Stimulated activated CD4-positive, alpha-beta T cell treated with anti-CD3 and anti-CD28 coated beads, Interleukin-12 subunit alpha, Interleukin-12 subunit beta, amount 100 ng/mL, for 4 hours (primary cell): ENCODE results near the gene SOS1.
"Not testable (repeated sequence)": the region's sequence is repeated elsewhere in the genome, so short reads cannot be mapped to it uniquely, and the experiment has no call there.

Experiments used
- DNase-seq: peaks from one replicate; pipeline ENCODE4 v3.0.0-alpha.2; 2020

SOS1 gene

DNA sequence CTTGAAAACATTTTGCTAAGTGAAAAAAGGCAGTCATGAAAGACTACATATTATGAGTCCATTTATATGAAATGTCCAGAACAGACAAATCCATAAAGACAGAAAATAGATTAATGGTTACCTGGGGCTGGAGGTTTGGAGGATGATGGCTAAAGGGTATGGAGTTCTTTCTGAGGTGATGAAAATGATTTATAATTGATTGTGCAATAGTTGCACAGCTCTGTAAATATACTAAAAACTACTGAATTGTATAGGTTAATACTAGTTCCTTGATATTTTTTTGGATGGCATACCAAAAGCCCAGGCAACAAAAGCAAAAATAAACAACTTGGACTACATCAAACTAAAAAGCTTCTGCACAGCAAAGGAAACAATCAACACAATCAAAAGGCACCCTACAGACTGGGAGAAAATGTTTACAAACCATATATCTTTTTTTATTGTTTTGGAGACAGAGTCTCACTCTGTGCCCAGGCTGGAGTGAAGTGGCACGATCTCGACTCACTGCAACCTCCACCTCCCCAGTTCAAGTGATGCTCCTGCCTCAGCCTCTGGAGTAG lies 21.5 kb downstream of the SOS1 start:
- DNase-seq: no peak

DNA sequence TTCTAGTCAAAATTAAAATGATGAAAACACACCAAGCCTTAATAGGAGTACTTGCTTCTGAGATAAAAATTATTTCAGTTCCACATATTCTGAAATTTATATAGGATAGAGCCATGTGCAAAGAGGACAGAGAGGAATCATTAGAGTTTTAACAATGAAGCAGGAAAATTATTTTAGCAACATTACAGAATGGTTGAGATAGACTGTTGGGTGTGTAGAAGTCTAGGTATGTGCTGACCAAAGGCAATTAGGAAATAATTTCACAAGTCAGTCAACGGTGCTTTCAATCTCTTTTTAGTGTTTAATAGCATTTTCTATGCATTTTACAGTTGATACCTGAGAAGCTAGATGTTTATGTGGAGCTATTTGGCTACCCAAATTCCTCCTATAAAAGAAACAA lies 25.2 kb downstream of the SOS1 start:
- no peak for DNase-seq

DNA sequence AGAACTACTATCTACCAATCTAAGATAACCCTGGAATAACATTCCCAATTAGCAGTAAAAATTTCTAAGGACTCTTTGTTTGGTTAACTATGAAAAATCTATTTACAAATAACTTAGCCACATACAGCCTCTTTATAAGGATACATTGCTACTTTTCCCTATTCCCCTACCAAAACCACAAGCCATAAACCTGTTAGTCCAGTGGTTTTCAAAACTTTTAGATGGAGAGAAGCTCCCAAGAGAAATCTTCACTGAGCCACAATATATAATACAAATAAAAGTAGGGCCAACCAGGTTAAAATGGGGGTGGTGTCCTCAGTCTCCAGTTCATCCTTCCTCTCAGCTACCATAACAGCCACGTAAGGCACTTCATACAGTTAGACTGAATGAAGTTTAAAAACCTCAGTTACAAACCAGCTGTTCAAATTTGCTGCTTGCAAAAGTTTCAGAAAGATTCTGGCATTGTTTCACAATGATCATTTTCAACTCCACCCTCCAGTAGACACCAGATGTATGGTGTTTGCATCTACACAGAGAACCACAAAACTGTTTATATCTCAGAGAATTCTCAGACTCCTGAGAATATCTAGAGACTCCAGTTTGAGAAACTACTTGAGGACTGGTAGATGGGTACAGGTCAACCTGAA lies 26.0 kb downstream of the SOS1 start:
- DNase-seq: no peak

DNA sequence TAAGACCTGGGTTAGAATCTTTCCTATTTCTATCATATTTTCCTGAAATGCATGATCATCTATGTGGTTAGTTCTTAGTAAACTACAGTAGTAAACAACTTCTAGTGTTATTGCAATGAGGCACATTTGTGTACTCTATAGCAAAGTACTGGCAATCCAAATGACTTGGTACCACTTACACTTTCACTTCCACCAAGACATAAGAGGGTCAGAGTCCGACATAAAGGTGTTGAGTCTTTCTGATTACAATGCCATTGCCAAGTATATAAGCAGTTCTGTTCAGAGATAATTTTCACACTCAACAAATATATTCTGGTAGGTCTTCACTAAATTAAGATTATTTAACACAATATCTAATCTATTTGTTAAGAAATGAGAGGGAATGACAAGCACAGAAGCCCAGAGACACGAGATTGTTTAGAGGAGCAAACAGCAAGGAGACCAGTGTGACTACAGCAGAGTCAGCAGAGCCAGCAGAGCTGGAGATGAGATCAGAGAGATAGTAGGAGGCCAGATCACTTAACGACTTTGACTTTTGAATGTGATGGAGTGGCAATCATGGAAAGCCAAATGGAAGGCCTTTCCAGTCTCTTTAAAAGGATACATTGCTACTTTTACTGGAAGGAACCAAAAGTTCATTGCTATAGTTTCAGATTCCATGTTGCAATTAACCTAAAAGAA lies 27.5 kb downstream of the SOS1 start:
- no peak for DNase-seq

- no peak for DNase-seq
These were observed 29.3 kb downstream of the SOS1 start for GRCh38 chr2:39091543-39091942.

- no peak for DNase-seq
These were observed 29.8 kb downstream of the SOS1 start for GRCh38 chr2:39091063-39091462.

DNA sequence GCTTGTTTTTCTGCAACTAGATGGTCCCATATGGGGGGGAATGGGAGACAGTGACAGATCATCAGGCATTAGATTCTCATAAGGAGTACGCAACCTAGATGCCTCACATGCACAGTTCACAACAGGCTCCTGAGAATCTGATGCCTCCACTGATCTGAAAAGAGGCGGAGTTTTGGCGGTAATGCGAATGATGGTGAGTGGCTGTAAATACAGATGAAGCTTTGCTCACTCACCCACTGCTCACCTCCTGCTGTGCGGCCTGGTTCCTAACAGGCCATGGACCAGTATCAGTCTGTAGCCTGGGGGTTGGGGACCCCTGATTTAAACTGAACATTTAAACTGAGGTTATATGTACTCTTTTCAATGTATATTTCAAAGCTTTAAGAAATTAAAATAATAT lies 40.7 kb downstream of the SOS1 start:
- no peak for DNase-seq

DNA sequence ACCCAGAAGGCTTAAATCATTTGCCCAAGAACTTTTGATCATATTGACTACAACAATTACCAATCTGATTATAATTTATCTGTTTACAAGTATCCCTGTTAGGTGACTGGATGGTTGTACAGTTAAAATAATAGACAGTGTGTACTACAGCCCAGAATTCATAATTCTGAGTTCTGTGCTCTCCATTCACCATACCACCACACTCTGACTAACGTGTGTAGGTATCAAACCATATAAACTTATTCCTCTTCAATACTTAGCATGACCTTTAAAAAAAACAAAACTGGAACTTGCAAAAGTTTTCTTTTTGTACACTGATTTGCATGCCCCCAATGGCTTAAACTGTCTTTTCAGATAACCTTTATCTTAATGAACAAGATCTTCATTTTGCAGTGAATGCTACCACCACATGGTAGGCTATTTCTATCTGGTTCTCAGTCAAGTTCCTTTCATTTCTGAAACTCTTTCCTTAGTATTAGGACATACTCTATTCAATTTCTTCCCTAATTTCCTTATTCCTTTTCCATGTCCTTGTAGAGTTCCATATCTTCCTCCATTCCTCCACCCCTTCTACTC lies 50.9 kb downstream of the SOS1 start:
- DNase-seq: no peak

- DNase-seq: no peak
These were observed 51.7 kb downstream of the SOS1 start for GRCh38 chr2:39069136-39069515.

DNA sequence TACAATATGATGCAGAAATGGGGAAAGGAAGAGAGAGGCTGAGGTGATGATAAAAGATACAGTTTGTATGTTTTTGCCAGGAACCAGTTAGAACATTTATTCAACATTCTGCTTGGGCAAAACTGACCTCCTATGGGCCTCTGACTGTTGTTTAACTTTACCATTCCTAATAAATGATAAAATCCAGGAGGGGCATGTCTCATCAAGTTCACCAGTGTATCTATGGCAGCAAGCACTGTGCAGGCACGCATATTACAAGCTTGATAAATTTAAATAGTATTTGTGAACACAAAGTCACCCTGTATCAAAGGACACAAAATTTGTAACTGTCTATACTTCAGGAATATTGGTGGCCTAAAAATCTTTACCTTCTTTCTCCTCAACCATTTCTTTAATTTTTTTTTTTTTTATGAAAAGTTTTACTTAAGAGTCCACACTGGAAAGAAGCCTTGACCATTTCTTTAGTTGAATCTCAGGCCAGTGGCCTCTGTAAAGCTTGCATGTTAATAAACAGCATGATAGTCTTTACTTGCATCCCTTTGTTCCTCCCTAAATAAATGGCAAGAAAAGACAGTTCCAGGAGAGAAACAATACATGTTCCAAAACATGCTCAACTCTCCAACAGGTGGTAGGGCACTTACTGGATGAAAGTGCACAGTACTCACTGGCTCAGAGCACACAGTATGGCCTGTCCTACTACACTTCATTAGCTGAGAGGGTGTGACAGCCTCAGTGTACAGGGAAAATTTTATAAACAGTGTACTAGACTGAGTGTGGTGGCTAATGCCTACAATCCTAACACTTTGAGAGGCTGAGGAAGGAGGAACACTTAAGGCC lies 52.3 kb downstream of the SOS1 start:
- no peak for DNase-seq

GRCh38 chr2:39065616-39066015 lies 55.2 kb downstream of the SOS1 start:
- no peak for DNase-seq

GRCh38 chr2:39062320-39062719 lies 58.5 kb downstream of the SOS1 start:
- no peak for DNase-seq

DNA sequence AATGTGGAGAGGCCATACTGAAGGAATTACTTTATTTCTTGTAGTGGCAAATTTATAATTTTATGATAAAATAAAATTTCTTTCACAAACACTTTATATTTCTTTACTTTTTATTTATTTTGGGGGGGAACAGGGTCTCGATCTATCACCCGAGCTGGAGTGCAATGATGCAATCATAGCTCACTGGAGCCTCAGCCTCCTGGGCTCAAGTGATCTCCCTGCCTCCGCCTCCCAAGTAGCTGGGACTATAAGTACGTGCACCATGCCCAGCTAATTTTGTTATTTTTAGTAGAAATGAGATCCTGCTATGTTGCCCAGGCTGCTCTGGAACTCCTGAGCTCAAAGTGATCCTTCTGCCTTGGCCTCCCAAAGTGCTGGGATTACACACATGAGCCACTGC lies 59.6 kb downstream of the SOS1 start:
- no peak for DNase-seq

GRCh38 chr2:39059366-39059952 lies 61.4 kb downstream of the SOS1 start:
- DNase-seq: no peak

GRCh38 chr2:39058101-39058500 lies 62.8 kb downstream of the SOS1 start:
- no peak for DNase-seq

GRCh38 chr2:39052665-39053064 lies 68.2 kb downstream of the SOS1 start:
- not testable (repeated sequence) for DNase-seq

DNA sequence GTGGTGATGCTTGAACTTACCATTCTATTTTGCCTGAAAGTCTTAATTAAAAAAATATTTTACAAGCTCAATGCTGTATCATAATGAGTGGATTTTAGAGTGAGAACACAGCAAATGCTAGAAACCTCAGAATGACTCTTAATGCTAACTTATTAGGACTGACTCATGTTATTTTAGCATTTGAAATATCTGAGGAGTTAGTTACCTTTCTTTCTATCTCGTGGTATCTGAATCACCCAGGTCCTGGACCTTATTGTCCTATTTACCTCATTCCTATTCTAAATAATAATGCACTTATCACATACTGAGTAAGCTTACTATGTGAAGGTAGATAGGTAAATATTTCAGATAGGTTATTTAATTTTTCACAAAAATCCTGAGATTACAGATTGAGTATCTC lies 70.7 kb downstream of the SOS1 start:
- DNase-seq: no peak

DNA sequence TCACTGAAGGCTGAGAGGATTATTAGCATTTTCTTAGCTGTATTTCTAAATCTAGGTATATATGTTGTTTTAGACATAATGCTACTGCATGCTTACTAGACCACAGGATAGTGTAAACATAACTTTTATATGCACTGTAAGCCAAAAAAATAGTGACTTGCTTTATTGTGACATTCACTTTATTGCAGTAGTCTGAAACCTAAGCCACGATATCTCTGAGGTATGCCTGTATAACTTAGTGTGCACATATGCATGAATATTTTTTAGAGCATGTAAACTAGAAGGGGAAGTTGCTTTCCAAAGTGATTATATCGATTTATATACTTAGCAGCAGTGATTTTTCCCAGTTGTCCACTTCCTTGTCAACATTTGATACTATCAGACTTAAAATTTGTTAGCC lies 81.8 kb downstream of the SOS1 start:
- DNase-seq: no peak

DNA sequence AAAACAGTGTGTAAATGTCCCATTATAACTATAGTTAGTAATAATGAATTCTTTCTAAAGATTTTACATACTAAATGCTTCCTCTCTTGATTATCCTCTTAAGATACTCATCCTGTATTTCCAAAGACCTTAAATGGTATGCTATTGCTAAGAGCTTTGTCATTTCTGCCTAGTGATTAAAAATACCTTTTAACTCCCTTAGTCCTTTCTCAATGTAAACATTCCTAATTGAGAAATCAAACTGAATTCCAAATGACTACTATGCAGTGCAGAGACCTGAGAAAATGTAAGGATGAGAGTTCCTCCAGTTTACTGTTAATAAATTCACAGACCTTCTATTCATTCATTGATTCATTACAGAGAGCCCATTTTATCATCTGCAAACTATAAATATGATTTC lies 86.9 kb downstream of the SOS1 start:
- DNase-seq: no peak

GRCh38 chr2:39027421-39027820 lies 93.4 kb downstream of the SOS1 start:
- no peak for DNase-seq

- DNase-seq: no peak
These were observed 96.0 kb downstream of the SOS1 start for GRCh38 chr2:39024833-39025232.

DNA sequence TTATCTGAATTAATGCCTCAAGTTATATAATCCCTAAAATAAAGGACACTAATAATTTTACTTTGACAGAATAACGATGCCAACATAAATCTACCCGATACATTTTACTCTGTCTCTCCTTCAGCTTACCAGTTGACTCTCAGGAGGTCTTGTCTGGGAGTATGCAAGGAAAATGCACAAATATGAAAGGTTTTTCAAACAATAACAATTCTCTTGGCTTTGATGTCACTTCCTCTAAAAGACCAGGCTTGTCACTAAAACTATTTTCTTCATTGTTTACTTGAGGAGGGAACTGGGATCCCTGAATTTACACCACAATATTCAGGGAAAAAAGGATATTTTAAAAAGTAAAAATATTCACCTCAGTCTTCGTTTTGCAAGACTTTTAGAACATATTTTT lies 97.2 kb downstream of the SOS1 start:
- no peak for DNase-seq

GRCh38 chr2:39022642-39023235 lies 98.1 kb downstream of the SOS1 start:
- no peak for DNase-seq
